ENCODE data around the gene UPK1A.

The UPK1A gene

GRCh38 chr19:35702223-35703012, 36.1 kb downstream of the UPK1A start:
- DNase-seq, result peak; percentile 97
- Histone ChIP-seq H3K9me3 (no peaks in the 10 kb centered on the region), H3K27me3 (no peaks in the 10 kb centered on the region; the same call in 1 of the 2 replicates), H3K4me1 (no peaks in the 10 kb centered on the region), H3K4me3 (ENCODE audit: low read depth, low read length) (peak overlapping the region; percentile 72), H3K36me3 (no peaks in the 10 kb centered on the region)
- TF ChIP-seq CTCF (IDR thresholded peaks at IDR 0.05; ENCODE audit: low read depth, low read length), result no peak

DNA sequence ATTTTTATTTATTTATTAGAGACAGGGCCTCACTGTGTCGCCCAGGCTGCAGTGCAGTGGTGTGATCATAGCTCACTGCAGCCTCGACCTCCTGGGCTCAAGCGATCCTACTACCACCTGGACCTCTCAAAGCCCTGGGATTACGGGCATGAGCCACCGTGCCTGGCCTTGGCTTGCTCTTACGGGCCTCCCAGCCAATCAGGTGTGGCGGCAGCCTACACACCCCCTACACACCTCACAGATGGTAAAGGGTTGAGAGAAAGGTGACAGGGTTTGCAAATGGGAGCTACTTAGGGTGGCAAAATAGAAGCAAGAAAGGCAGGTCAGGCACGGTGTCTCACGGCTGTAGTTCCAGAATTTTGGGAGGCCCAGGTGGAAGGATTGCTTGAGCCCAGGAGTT, 37.0 kb downstream of the UPK1A start:
- H3K27me3 ChIP-seq, result peaks cover 7% of the 10 kb centered on the region; the same call in 1 of the 2 replicates

GRCh38 chr19:35704218-35704617, 37.9 kb downstream of the UPK1A start, which contains the start of gene ZBTB32:
Gene ZBTB32 (plus strand): TSS chr19:35704558. CDS start chr19:35714627, 10,069 bp downstream.
- DNase-seq, result no peak

More for the DNA sequence above, 37.0 kb downstream of the UPK1A start:
- H3K9me3 ChIP-seq, result no peaks in the 10 kb centered on the region
- no peak for DNase-seq
- TF ChIP-seq CTCF (IDR thresholded peaks at IDR 0.05; ENCODE audit: low read depth, low read length), result no peak
- no peaks in the 10 kb centered on the region for H3K4me1 ChIP-seq
- no peak overlapping the region; the same call in 1 of the 2 replicates for H3K4me3 ChIP-seq (ENCODE audit: low read depth, low read length)
- H3K36me3 ChIP-seq, result no peaks in the 10 kb centered on the region

DNA sequence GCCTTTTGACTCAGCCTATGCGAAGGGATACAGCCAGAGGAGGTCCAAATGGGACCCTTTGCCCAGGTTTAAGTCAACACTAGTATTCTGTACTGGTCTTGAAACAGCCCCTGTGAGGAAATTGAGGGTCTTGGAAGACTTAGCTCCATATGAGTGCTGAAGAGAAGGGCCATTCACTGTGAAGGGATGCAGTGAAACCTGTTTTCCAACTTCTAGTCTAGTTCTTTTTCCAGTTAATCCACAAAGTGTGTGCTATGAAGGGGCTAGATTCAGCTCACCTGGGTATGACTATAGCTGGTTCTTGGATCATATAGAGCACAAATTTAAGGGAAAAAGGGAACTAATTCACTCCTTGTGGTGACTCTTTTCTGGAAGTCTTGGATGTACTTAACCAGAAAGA, 42.1 kb downstream of the UPK1A start:
- Histone ChIP-seq H3K9me3 (no peaks in the 10 kb centered on the region), H3K4me1 (no peaks in the 10 kb centered on the region), H3K36me3 (no peaks in the 10 kb centered on the region), H3K4me3 (ENCODE audit: low read depth, low read length) (no peak overlapping the region), H3K27me3 (peaks cover 26% of the 10 kb centered on the region)
- no peak for DNase-seq
- no peak for TF ChIP-seq CTCF (IDR thresholded peaks at IDR 0.05; ENCODE audit: low read depth, low read length)

More at GRCh38 chr19:35704218-35704617, 37.9 kb downstream of the UPK1A start, which contains the start of gene ZBTB32:
- no peak for TF ChIP-seq CTCF (IDR thresholded peaks at IDR 0.05; ENCODE audit: low read depth, low read length)
- no peaks in the 10 kb centered on the region for H3K36me3 ChIP-seq
- H3K27me3 ChIP-seq, result peaks cover 8% of the 10 kb centered on the region
- H3K9me3 ChIP-seq, result no peaks in the 10 kb centered on the region
- H3K4me1 ChIP-seq, result no peaks in the 10 kb centered on the region
- no peak within 1 kb of the TSS for H3K4me3 ChIP-seq (ENCODE audit: low read depth, low read length)

- no peak overlapping the region for H3K4me3 ChIP-seq (ENCODE audit: low read depth, low read length)
These were observed 44.7 kb downstream of the UPK1A start for GRCh38 chr19:35710784-35711723.

More at GRCh38 chr19:35710784-35711723, 44.7 kb downstream of the UPK1A start:
- Histone ChIP-seq H3K36me3 (no peaks in the 10 kb centered on the region), H3K27me3 (peaks cover 26% of the 10 kb centered on the region), H3K4me1 (no peaks in the 10 kb centered on the region; the same call in 1 of the 2 replicates), H3K9me3 (no peaks in the 10 kb centered on the region)
- no peak for TF ChIP-seq CTCF (IDR thresholded peaks at IDR 0.05; ENCODE audit: low read depth, low read length)
- no peak for DNase-seq

Measured in BE2C (cell line).